MM.1S (cell line): ENCODE results near the gene MLLT10.

Experiments used
- CTCF ChIP-seq: fragments of 300-600 bp; sonication (generic); IDR thresholded peaks from 2 replicates; pipeline ENCODE4 v1.5.1; 2016; ENCODE audit warnings: antibody characterized with exemption, low read length, mixed read lengths
- EZH2 ChIP-seq: fragments of 300-600 bp; sonication (generic); optimal IDR thresholded peaks from 2 replicates; pipeline ENCODE3; 2017; ENCODE audit warnings: low read depth, mild to moderate bottlenecking, antibody characterized with exemption, low read length, mixed read lengths
- EZH2phosphoT487 ChIP-seq: fragments of 300-600 bp; sonication (generic); IDR thresholded peaks from 2 replicates; pipeline ENCODE4 v1.6.1; 2018; ENCODE audit warnings: antibody characterized with exemption, low read length

GRCh38 chr10:21655236-21655635 lies 121.2 kb downstream of the MLLT10 start:
- no peak for TF ChIP-seq CTCF
- no peak for TF ChIP-seq EZH2
- no peak for TF ChIP-seq EZH2phosphoT487
